IPS DF 19.7 (cell line): ENCODE measurements around the gene CHST12.
"Not testable (repeated sequence)": the region's sequence is repeated elsewhere in the genome, so short reads cannot be mapped to it uniquely, and the experiment has no call there.

Source experiments
- DNase-seq: peaks from one replicate; pipeline ENCODE4 v3.0.0-alpha.2; 2013; ENCODE audit warnings: low read depth, low spot score

Gene CHST12

GRCh38 chr7:2460188-2460587, 56.8 kb downstream of the CHST12 start:
- DNase-seq = no peak

DNA sequence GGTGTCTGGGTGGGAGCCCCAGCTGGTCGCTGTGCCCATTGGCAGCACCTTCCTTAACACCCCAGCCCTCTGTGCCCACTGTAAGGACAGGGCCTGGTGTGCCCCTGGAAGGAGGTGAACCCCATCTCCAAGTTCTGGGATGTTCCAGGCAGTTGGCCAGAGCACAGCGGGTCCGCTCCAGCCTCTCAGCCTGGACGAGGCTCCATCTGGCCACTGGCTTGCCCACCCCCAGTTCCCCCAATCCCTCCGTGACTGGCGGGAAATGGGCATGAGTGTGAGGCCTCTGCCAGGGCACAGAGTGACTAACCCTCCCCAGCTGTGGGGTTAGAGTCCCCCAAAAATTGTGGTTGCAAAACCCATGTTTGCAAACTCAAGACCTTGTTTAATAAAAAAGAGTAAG, 57.2 kb downstream of the CHST12 start:
- no peak for DNase-seq

DNA sequence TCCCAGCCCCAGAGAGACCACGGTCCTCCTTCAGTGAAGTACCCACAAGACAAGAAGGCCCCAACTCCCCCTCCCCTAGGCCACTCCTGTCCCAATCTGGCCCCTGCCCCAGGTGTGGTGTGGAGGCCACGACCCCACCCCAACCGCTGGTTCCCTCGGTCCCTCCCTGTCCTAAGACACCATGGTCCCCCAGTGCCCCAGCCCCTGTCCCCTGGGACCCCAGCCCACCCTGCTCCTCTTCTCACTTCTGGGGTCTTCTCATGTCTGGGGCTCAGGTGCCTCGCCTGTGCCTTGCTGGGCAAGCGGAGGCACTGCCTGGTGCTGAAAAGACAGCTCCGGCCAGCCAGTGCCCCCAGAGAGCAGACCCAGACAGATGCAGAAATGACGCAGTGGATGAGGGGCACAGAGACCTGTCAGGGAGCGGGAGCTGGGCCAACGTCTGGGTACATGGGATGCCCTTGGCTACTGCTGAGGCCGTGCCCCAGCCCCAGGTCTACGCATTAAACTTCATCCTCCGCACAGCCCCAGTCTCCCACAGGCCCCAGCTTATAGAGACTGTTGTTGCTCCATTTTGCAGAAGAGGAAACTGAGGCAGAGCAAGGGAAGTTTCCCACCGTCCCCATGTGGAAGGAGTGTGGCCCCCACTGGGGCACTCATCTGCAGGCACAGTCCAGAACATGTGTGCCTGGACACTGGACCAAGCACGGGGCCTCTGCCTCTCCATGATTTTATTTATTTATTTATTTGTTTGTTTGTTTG, 58.0 kb downstream of the CHST12 start:
- DNase-seq = no peak

- no peak for DNase-seq
Observed at GRCh38 chr7:2462731-2463130, 59.3 kb downstream of the CHST12 start.

DNA sequence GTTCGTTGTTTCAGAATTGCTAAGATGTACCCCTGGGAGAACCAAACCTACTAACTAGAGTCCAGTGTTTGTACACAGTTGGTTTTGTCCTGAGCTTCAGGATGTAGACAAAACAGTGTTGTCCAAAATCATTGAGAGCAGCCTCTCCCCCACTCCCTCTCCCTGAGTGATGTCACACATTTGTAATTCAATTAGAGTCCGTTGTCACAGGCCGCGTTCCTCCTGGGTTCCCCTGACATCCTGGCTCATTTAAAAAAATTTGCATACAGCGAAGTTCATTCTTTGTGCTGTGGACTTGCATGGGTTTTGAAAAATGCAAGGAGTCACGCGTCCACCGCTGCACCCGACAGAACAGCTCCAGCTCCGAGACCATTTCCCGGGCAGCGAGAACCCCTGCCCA, 62.5 kb downstream of the CHST12 start:
- DNase-seq = no peak

DNA sequence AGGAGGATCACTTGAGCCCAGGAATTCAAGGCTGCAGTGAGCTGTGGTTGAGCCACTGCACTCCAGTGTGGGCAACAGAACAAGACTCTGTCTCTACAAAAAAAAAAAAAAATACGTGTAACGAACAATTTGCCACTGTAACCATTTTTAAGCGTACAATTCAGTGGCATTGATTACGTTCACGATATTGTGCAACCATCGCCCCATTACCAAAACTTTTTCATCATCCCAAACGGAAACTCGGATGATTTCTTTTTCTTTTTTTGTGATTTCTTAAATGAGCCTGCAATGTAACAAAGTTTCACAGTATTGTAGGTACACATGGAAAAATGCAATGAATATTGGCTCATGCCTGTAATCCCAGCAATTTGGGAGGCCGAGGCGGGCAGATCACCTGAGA, 63.3 kb downstream of the CHST12 start:
- DNase-seq = no peak

- no peak for DNase-seq
Observed at GRCh38 chr7:2468227-2468626, 64.8 kb downstream of the CHST12 start.

DNA sequence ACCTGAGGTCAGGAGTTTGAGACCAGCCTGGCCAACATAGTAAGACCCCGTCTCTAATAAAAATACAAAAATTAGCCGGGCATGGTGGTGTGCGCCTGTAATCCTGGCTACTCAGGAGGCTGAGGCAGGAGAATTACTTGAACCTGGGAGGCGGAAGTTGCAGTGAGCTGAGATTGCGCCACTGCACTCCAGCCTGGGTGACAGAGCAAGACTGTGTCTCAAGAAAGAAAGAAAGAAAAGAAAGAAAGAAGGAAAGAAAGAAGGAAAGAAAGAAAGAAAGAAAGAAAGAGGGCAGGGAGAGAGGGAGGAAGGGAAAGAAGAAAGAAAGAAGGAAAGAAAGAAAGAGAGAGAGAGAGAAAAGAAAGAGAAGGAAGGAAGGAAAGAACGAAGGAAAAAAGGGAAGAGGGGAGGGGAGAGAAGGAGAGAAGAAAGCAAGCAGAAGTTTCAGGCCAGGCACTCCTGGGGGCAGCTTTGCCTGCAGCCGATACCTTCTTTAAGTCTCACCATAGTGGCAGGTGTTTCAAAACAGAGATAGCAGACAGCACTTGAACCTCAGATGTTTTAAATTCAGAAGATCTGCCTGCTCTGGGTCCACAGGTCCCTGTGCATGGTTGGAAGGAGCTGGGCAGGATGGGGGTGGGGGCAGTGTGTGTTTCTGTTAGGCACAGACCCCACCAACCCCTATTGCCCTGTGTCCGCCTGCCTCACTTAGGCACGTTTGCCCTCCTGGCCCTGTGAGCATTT, 66.2 kb downstream of the CHST12 start:
- not testable (repeated sequence) for DNase-seq

DNA sequence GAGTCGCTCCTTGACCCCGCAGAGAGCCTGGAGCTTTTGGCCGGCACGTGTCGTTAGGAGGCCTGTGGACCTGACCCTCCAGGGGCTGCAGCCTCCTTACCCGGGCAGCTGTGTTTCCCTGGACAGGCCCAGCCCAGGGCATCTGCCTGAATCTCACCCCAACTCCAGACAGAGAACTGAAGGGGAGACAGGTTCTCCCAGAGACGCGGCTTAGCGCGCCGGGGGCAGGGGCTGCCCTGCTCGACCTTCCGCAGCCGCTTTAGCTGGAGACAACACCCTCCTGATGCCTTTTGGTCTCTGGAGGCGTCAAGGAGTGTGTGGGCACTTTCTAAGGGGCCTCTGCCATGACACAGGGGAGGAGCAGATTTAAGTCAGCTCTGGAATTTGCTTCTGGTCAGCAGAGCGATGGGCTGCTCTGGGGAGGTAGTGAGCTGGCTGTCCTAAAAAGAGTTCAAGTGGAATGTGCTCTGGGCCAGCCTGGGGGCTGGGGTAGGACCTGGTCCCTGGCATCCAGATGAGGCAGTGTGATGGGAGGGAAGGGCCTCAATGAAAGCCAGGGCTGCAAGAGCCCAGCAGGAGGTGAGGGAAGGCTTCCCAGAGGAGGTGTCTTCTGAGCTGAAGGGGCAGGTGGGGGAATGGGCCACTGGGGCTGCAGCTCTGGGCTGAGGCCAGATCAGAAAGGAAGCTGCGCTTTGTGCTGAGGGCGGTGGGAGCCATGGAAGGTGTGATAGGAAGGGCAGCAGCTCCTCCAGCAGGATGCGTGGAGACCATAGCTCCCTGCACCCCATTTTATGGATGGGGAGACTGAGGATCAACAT, 67.0 kb downstream of the CHST12 start:
- DNase-seq = no peak

GRCh38 chr7:2471022-2471329, 67.6 kb downstream of the CHST12 start:
- DNase-seq = no peak

DNA sequence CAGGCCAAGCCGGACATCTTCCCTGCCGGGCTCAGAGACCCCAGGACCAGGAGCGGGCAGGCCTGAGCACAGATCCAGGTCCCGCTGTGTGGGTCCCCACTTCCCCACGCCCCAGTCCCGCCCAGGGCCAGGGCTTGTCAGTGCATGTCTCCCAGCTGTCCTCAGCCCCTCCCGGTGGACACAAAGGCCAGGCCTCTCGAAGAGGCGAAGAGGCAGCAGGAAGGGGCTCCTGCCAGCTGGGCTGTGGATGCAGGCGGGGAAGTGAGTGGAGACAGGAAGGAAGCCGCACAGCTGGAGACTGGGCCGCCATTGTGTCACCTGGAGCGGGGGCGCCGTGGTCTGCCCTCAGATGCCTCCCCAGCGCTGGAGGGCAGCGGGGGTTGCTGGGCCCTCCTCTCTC, 68.0 kb downstream of the CHST12 start:
- no peak for DNase-seq

DNA sequence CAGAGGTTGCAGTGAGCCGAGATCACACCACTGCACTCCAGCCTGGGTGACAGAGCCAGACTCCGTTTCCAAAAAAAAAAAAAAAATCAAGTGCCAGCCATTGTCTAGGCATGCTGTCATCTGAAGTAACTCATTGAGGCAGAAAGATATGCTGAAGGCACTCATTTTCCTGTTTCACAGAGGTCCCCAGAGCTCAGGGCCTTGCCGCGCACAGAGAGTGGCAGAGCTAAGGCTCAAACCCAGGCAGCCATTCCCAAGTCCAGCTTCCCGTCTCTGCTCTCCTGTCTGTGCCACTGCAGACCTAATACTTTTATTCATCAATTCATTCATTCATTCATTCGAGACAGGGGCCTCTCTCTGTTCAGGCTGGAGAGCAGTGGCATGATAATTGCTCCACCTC, 69.3 kb downstream of the CHST12 start:
- no peak for DNase-seq

- DNase-seq = no peak
Observed at GRCh38 chr7:2473496-2474180, 70.2 kb downstream of the CHST12 start.

DNA sequence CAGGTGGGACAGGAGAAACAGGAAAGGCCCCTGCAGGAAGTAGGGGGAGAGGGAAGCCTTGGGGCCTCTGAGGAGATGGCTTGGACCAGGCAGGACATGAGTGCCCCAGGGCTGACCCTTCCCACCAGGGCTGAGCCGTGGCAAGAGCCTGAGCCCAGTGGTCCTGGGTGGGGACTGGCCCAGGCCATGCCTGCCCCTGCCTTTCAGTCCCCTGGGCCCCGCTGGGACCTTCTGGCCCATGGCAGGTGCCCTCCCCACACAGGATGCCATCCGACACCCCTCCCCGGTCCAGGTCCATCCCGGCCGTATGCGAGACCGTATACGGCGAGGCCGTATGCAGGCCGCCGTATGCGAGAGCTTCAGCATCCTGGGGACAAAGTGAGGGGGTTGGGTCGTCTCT, 70.8 kb downstream of the CHST12 start:
- no peak for DNase-seq

GRCh38 chr7:2474813-2475677, 71.6 kb downstream of the CHST12 start:
- DNase-seq = no peak

DNA sequence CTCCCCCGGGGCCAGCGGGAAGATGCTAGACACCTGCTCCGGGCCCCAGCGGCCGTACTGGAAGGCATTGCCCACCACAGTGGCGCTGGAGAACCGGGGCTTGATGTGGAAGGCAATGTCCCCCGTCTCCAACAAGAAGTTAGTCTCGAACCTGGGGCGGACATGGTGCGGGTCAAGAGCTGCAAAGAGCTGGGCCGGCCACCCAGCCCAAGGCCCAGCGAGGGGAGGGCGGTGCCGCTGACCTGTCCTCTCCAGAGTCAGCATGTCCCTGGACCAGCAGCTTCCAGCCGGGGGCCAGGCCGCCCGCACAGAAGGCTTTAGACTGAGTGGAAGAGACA, 72.2 kb downstream of the CHST12 start:
- no peak for DNase-seq

DNA sequence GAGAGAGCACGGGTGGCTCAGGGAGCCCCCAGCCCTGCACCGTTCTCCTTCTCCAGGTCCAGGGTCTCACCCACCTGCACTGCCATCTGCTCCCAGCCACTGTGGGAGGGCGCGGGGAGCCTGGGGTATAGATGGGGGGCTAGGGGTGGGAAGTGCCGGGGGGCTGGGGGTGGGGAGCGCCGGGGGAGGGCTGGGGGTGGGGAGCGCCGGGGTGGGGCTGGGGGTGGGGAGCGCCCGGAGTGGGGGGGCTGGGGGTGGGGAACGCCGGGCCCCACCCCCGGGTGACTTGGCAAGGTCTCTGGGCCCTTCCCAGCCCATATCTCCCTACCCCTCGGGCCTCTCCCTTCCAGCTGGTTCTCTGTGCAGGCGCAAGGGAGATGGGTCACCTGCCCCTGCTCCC, 72.9 kb downstream of the CHST12 start, which contains the start of gene GRIFIN:
Gene GRIFIN, minus strand, starts transcription at position 101 of the 400 bp plus-strand sequence. Its CDS starts 15 bp downstream, at position 86.
- DNase-seq = no peak

DNA sequence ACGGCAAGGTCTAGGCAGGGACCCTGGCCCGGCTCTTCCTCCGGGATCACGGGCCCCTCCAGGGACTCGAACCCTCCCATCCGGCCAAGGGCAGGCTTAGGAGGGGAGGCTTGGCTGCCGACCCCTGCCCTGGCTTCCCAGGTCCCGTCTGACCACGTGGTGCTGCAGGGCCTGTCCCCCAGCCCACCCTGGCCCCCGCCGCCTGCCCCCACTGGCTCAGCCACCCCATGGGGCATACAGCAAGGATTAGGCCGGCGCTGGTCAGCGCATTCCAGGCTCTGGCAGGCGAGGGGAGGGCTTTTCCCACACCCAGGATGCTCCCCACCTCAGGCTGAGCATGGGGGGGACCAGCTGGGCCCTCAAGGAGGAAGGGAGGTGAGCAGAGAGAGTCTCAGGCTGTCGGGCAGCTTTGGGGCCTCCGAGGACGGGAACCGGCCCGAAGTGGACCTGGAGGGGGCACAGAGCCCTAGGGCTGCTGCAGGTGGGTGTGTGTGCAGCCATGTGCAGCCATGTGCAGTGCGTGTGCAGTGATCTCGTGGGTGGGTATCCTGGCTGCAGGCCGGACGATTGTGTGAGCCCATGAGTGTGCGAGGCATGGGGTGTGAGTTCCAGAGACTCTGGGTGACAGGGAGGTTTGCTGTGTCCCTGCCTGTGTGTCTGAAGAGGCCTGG, 73.5 kb downstream of the CHST12 start:
- DNase-seq = no peak

- no peak for DNase-seq
Observed at GRCh38 chr7:2477447-2478398, 74.3 kb downstream of the CHST12 start.
